ENCODE measurements around the gene NTSR2. TPM values are rescaled to one million over a fixed set of nuclear protein-coding genes. Genes with fewer than 3 reads are reported as not detected.

NTSR2 gene
- total and polyA plus RNA-seq, 2 donors (not counting 3 experiments of a cell fraction or from before 2014, with no cell fraction given): not detected

- no peaks in the 10 kb centered on the region for H3K9me3 ChIP-seq (replicated peaks; ENCODE audit: control insufficient read depth, insufficient read depth, low read length)
- DNase-seq (ENCODE audit: low read depth, low spot score): no peak
- no peaks in the 10 kb centered on the region for H3K27me3 ChIP-seq (ENCODE audit: control insufficient read depth in 2 of 2, insufficient read depth in 2 of 2, low read length in 2 of 2)
- no peaks in the 10 kb centered on the region for H3K36me3 ChIP-seq (ENCODE audit: control insufficient read depth in 2 of 2, extremely low read depth in 1 of 2, insufficient read depth in 2 of 2, low read length in 2 of 2)
- no peaks in the 10 kb centered on the region for H3K4me1 ChIP-seq (ENCODE audit: control insufficient read depth, extremely low read depth, insufficient read depth, low read length)
- no peaks in the 10 kb centered on the region for H4K20me1 ChIP-seq (replicated peaks; ENCODE audit: control insufficient read depth, extremely low read depth, insufficient read depth, low read length)
- CTCF ChIA-PET: no interaction called here
- intact Hi-C loops (cut with micrococcal nuclease): no loop called here
- H3K4me2 ChIP-seq (ENCODE audit: insufficient read depth, low read length): no peak overlapping the region
- H3K79me2 ChIP-seq (ENCODE audit: control insufficient read depth, insufficient read depth, low read length): no peaks in the 10 kb centered on the region
- TF ChIP-seq FOS (IDR thresholded peaks at IDR 0.05; ENCODE audit: borderline replicate concordance, insufficient read depth, low read length) (no peak), POLR2AphosphoS5 (IDR thresholded peaks at IDR 0.05; ENCODE audit: insufficient read depth, low read depth, low read length) (no peak), GATA2 (IDR thresholded peaks at IDR 0.05; ENCODE audit: insufficient read depth, insufficient read length, low read depth, low read length) (no peak), POLR2A (IDR thresholded peaks at IDR 0.05; ENCODE audit: low read depth, low read length) (no peak), EZH2 (IDR thresholded peaks at IDR 0.05; ENCODE audit: borderline replicate concordance, low read depth, low read length, severe bottlenecking) (no peak), MYC (IDR thresholded peaks at IDR 0.05; ENCODE audit: low read depth, low read length) (no peak), JUN (IDR thresholded peaks at IDR 0.05; ENCODE audit: borderline replicate concordance, insufficient read depth, insufficient read length, low read depth) (no peak), CTCF (IDR thresholded peaks at IDR 0.05; ENCODE audit: extremely low read depth in 1 of 2, insufficient read depth in 1 of 2, low read depth in 1 of 2, low read length in 2 of 2) (no peak)
- TF ChIP-seq, protein P1, sequence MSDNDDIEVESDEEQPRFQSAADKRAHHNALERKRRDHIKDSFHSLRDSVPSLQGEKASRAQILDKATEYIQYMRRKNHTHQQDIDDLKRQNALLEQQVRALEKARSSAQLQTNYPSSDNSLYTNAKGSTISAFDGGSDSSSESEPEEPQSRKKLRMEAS (IDR thresholded peaks at IDR 0.05; ENCODE audit: insufficient read depth, insufficient read length): no peak
- no peak overlapping the region for H3K4me3 ChIP-seq (replicated peaks in 1 of 3; ENCODE audit: insufficient read depth in 1 of 3, low read depth in 1 of 3, low read length in 3 of 3)
- H3K9me1 ChIP-seq (replicated peaks; ENCODE audit: control insufficient read depth, extremely low read depth, insufficient read depth, low read length): no peaks in the 10 kb centered on the region
- no peak overlapping the region for H2AFZ ChIP-seq (ENCODE audit: low read depth, low read length)
- FAIRE-seq: no peak
- H3K27ac ChIP-seq (ENCODE audit: insufficient read depth, low read depth, low read length): no peak overlapping the region
- dilution Hi-C loops (cut with MboI; ENCODE audit: extremely low pct_ligation_motif_present, low sequenced_read_pairs): no loop called here
- POLR2A ChIA-PET: no interaction called here
- BruUV-seq (replicated peaks): no TSS peak
- no peak overlapping the region for H3K9ac ChIP-seq (replicated peaks; ENCODE audit: extremely low read depth, insufficient read depth, low read length)
Observed at GRCh38 chr2:11640132-11640531, 29.9 kb downstream of the NTSR2 start.
